Activated CD8-positive, alpha-beta memory T cell treated with anti-CD3 and anti-CD28 coated beads for 24 hours (primary cell): ENCODE measurements around the gene FRMD5.
"Not testable (repeated sequence)": the region's sequence is repeated elsewhere in the genome, so short reads cannot be mapped to it uniquely, and the experiment has no call there.

Experiments used
- DNase-seq: peaks from one replicate; pipeline ENCODE4 v3.0.0-alpha.2; 2020

The FRMD5 gene

DNA sequence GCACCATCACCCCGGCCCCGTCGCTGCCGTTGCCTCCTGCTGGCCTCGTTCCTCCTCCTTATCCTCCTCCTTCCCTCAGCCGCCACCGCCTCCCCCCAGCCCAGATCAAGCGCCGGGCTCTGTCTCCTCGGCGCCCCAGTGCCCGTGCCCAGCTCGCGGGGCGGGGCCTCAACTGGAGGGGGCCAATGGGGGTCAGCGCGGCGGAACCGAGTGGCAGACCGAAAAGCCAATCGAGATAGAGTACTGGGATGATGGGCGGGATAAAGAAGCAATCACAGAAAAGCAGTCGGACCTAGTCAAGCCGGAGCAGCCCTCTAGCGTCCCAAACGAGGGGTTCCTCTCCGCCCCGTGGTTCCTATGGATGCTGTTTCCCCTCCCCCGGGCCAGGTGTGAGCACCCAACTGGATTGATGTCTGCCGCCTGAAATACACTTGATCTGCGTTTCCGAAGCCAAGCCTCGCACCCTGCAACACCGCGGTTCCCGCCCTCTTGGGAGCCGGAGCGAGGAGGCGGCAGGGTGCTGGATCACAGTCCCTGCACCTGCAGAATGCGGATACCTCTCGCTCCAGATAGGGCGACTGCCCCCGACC, at the start of gene FRMD5:
TSS of gene FRMD5 (minus strand) at position 121 of the 590 bp plus-strand sequence.
- peak; percentile 93 for DNase-seq

DNA sequence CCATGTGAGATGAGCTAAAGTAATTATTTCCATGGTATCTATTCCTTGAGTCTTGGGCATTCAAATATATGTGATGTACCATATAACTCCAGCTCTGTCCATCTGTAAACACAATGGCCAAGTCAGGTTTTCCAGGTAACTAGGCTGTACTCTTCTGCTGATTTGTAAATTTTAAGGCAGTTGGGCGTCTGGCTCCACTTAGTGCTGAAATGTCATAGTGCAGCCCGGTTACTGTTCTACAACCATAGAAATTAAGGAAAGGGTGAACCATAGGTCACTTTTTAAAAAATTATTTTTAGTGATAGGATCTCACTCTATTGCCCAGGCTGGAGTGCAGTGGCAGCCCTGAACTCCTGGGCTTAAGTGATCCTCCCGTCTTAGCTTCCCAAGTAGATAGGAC, 48.8 kb upstream of the FRMD5 start:
- no peak for DNase-seq

DNA sequence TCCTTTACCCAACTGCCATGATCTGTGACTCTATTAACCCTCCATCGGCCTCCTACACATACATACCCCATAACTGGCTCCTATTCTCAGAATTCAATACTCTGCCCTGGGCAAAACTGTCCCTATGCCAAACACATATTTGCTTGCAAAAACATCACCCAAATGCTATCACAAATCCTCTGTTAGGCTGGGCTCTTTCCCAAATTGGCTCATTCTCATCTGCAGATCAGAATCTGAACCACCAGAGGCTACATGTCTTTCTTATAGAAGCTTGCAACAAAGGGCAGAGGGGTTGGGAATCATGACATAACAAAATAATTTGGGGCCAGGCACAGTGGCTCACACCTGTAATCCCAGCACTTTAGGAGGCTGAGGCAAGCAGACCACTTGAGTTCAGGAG, 48.1 kb upstream of the FRMD5 start:
- DNase-seq, result no peak

DNA sequence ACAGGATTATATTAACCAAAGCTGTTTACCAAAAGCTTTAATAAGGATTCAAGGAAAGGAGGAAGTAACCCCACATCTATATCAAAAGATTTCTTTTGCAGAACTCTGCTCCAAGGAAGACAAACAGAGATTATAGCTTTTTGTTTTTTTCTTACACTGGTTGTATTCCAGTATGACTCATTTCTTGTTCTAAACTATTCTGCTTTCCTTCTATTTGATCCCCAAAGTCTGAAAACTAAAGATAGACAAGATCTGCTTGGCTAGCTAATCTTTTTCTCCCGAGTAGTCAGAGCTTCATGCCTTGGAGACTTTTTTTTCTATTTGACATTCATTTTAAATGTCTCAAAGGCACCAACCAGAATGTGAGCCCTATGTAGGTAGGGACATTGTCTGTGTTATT, 36.8 kb upstream of the FRMD5 start:
- no peak for DNase-seq

DNA sequence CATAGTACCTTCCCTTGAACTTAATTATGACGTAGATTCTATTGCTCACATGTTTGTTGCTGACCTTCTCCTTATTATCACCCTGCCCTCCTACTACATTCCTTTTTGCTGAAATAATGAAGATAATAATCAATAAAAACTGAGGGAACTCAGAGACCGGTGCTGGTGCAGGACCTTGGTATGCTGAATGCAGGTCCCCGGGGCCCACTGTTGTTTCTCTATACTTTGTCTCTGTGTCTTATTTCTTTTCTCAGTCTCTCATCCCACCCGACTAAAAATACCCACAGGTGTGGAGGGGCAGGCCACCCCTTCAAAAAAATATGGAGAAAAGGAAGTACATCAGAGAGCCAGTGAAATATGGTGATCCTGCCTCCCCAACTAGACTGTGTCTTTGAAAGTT, 34.2 kb upstream of the FRMD5 start:
- DNase-seq, result not testable (repeated sequence)

DNA sequence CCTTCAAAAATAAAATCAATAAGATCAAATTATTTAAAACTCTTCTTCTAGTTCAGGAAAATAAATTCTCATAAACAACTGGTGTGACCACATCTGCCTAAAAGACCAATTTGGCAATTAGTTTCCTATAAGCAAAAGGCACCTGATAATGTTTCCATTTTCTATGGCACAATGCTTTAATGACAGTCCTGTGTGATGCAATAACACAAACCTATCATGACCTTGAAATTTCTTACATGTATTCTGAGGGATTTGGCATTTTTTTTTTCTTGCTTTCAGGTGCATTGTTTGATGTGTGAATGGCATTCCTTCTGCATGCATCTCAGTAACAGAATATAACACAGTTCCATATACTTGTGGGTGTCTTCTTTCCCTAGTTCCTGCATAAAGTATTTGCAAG, 32.5 kb upstream of the FRMD5 start:
- no peak for DNase-seq

DNA sequence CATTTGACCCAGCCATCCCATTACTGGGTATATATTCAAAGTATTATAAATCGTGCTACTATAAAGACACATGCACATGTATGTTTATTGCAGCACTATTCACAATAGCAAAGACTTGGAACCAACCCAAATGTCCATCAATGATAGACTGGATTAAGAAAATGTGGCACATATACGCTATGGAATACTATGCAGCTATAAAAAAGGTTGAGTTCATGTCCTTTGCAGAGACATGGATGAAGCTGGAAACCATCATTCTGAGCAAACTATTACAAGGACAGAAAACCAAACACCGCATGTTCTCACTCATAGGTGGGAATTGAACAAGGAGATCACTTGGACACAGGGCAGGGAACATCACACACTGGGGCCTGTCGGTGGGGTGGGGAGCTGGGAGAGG, 31.9 kb upstream of the FRMD5 start:
- DNase-seq, result not testable (repeated sequence)

DNA sequence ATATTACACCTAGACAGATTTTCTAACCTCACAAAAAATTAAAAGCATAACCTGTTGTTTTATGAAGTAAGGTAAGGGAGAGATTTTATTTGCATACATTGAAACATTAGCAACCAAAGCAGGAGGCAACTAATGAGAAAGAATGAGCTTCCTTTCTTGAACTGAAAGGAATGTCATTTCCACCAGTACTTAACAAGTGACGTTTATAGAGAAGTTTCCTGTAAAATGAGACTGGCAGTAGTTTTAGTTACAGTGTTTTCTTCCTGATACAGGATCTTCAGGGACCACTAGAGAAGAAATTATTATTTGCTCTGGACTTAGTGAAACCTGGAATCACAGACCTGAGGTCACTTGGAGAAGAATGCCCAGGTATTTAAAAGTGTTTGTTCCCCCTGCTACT, 27.4 kb upstream of the FRMD5 start:
- DNase-seq, result no peak

DNA sequence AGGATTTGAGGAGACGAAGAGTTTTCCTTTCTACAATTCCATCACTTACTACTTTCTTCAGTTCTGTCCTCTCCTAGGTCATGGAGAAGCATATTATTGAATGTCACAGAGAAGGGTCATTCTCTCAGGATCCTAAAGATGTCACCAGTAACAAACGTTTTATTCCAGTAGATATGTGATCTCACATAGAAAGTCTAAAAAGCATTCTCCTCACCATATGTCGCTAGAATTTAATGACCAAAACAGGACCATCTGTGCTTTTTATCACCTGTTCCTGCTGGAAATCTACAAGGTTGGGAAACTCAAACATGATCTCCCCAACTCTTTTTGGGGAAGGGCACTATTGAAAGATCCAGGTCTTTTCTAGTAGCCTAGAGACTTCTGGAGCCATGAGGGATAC, 24.0 kb upstream of the FRMD5 start:
- no peak for DNase-seq

DNA sequence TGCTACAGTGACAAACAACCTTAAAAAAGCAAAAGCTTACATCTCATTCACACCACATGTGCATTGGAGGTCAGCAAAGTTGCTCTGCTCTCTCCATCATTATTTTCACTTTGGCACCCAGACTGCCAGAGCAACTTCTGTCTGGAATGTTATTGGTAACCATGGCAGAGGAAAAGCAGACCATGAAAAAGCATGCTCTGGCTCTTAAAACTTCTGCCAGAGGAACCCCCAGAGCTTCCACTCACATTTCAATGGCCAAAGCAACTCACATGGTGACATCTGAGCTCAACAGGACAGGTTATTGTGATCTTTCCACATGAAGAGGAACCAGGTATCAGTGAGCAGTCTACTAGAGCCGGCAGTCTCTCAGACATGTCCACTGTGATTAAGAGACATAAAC, 21.9 kb upstream of the FRMD5 start:
- no peak for DNase-seq

DNA sequence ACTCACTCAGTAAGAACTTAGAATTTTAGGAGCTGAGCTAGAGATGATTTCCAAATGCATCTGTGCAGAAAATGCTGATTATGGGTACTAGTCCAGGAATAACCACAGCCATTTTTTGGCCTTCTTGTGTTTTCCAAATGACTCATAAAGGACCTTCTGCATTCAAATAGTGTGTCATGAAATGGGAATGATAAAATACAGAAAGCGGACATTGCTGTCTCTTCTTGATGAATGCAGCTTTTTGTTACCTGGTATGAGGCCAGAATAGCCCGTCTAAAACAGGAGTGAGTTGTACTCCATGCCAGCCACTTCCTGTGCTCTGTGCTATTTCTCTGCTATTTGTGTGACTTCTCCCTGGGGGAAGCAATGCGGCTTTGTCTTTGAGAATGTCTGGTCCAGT, 20.5 kb upstream of the FRMD5 start:
- no peak for DNase-seq

DNA sequence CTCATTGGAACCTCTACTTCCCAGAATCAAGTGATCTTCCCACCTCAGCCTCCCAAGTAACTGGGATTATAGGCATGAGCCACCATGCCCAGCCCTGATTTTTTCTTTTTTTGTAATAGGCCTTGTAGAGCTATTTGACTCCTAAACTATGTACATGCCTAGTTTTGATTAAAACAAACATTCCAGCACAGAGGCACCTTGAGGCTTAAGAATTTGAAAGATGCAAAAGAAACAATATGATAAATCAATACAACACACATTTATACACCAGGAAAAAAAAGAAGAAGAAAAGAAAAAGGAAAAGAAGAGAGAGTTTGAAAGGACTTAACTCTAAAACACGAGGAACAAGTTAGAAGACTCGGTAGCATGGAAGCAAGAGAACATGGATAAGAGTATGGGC, 13.9 kb upstream of the FRMD5 start:
- no peak for DNase-seq

DNA sequence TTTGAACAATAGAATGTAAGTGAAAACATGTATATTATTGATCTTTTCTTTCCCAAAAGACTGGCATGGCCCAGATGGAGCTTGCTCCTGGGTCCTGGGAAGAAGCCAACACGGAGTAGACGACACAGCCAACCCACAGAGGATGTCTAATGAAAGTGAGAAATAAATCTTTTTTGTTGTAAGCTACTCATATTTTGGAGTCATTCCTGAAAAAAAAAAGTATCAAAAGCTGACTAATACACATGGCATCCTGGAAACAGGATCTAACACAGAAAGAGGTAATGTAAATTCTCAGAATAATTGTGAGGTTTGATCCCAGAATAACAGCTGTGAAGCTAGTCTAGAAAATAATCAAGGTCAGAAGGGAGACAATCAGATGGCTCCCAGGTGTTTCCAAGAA, 12.6 kb upstream of the FRMD5 start:
- no peak for DNase-seq

DNA sequence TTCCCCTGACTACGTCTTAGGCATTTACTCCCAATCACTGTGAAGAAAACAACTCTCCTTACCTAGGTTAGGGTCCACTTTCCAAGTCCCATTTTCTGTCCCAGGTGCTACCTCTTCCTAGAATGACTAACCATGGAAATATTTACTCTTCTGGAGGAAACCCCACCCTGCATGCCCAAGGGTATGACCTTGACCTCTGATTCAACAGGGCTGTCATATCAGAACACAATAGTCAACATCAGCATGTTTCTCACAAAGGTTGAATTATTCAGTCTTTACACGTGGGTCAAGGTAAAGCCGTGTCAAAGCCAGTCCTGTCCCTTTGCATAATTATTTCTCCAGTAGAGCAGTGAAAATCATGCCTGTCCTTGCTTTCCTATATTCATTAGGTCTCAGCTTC, 4.3 kb upstream of the FRMD5 start:
- no peak for DNase-seq

DNA sequence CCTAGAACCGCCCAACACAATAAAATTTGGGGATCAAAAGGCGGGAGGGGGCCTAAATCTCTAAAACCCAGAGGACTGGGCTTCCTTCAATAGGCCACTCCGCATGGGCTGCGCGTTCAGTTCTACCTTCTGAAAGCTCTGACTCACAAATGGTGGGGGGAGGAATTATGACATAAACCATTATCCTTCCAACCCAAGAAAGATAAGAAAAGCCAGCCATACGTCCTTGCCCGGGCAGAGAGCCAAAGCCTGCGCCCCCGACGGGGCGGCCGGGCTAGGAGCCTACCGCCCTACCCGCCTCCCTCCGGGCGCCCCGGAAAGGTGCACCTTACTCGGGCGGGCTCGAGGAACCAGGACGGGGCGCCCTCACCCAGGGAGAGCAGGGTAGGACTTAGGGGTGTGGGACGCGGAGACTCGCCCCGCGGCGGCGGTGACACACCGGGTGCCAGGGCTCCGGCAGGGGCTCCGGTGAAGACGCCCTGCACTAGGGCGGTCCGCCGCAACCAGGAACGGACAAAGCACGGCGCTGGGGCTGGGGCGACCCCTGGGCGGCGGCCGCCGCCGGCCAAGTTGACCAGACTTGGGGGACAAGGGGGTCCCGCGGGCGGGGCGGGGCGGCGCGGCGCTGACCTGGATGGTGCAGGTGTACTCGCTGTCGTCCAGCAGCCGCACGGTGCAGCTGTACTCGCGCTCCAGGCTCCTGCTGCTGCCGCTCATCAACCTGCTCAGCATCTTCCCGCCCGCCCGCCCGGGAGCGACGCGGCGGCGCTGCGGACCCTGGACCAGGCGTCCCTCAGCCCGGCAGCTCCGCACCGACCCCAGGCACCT, 534 bp downstream of the FRMD5 start:
- DNase-seq, result peak; percentile 76

DNA sequence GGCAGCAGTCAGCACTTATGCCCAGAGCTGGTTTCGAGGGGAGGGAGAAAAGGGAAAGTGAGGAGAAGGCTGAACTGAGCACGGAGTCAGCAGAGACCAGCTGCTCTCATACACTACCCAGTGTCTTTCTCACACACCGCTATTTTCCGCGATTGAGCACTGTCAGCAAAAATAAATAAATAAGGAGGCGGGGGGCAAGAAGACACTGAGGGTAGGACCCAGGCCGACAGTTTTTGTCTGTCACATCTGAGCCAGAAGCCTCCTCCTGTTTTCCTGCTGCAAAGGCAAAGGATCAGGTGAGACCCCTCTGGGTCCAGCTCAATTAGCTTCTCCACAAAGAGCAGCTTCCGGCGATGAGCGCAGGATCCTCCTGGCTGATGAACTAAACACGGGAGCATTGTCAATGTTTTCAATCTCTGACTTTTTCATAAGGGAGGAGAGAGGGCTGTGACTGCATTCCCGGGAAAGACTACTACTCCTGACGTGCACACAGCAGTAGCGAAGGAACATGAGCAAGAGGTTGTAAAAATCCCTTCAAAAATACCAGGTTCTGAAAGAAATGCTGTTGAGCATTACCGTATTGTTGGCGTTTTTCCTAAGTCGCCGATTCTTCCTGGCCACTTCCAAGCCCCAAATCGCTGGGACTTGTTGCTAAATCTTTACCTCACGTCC, 1.3 kb downstream of the FRMD5 start:
- DNase-seq, result peak; percentile 57

DNA sequence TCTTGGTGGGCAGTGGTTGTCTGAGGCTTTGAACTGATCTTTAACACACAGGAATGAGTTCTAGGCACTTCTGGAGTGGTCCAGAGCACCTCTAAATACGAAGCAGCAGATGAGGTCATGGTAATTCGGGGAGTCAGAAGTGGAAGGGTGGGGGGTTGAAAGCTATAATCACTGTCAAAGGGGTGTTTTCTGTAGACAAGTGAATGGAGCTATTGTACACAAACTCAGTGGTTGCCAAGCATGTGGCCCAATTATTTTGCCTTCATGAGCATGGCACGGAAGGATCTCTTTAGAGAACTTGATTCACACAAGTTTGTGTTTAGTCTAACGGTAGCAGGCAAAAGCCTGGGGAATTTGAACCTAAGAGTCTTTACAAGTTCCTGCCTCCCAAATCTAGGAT, 6.3 kb downstream of the FRMD5 start:
- DNase-seq, result no peak

DNA sequence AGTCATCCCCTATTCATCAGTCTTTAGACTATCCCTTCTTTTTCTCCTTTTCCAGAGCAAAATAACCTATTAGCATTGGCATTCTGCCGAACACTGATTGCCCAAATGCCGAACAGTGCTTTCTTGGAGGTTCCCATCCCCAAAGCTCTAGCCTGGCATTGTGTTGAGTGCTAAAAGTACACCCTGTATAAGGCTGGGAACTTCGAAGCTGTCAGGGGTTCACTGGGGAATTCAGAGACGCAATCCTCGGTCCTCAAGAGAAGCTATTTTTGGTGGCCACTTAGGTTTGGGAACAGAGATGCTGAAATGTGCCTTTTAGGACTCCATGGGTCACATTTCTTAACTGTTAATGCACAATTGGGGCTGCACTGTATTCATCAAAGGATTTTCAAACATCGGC, 8.4 kb downstream of the FRMD5 start:
- DNase-seq, result no peak

DNA sequence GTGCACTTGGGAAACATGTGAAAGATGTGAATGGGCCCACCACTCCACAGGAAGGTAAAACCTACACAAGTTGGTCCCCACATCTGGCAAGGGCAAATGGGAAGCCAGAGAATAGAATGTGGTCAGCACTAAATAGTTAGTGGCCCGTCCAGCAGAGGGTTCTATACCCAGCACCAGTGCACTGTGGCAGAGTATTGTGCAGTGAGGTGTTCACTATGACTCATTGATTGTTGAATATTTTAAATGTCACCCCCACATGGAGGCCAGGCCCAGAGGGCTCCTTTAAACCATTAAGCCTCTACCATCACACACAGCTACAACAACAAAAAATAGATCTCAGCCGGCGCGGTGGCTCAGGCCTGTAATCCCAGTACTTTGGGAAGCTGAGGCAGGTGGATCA, 11.7 kb downstream of the FRMD5 start:
- DNase-seq, result no peak

DNA sequence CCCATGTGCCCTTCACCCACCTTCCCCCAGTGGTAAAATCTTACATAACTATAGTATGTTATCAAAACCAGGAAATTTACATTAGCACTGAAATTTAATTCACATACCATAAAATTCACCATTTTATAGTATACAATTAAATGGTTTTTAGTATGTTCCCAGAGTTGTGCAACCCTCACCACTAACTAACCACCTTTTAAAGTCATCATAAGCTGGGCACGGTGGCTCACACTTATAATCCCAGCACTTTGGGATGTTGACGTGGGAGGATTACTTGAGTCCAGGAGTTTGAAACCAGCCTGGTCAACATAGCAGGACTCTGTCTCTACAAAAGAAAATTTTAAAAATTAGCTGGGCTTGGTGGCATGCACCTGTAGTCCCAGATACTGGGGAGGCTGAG, 13.7 kb downstream of the FRMD5 start:
- DNase-seq, result no peak

DNA sequence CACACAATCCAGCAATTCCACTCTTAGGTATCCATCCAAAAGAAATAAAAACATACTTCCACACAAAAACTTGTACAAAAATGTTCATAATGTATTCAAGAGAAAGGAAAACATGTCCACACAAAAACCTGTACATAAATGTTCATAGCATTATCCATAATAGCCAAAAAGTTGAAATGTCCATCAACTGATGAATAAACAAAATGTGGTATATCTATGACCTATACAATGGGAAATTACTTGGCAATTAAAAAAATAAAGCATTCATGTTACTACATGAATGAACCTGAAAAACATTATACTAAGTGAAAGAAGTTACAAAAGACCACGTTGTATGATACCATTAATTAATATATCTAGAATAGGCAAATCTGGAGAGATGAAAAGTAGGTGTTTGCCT, 17.9 kb downstream of the FRMD5 start:
- DNase-seq, result no peak

DNA sequence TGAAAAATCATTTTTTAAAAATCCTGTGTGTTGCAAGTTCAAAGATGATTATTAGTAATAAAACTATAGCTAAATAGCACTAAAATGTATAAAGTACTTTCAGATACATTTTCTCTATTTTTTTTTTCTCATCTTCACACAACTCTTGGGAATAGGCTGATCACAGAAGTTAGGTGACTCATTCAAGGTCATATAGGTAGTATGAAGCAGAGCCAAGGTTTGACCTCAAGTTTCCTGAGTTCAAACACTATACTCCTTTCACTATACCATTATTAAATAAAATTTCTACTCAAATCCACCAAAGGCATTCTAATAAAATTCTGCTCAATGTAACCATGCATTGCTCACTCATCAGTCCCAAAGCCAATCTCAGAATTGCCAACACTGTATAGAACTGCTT, 21.3 kb downstream of the FRMD5 start:
- no peak for DNase-seq

DNA sequence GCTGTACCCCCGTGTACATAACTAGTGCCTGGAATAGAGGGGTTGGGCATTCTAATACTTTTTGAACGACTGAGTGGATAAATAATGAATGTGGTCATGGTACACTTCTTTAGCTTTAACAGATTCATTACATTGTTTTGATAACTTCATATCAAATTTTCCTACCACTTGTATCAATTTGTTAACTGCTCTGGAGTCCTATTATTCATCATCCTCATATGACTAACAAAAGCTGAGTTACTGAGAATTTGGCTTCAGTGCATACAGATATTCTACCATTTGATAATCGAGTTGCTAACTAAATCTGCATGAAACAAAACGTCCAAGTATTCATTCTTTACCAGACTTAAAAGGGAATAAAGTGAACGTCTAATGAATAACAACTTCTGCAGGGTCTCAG, 31.7 kb downstream of the FRMD5 start:
- no peak for DNase-seq

DNA sequence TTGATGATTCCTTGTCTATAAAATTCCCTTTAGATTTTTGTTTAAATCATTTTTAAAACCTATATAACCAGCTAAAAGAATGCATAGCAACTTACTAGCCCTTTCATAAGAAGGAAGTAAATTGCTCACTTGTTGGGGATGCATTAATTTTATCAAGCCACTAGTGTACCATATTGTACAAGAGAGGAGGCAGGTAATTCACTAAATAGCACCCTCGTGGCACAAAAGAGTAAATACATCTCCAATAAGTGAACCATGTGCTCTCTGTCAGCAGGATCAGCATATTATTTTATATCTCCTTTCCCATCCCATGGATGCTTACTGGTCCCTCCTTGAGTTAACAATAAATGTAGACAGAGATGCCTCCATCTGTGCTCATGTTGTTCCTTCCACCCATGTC, 34.3 kb downstream of the FRMD5 start:
- no peak for DNase-seq
